H9 (cell line): ENCODE results near the gene COL19A1. TPM values are rescaled to one million over a fixed set of nuclear protein-coding genes. Genes with fewer than 3 reads are reported as not detected.

Experiments used
- DNase-seq: peaks from one replicate; pipeline ENCODE4 v3.0.0-alpha.2; 2017
- H2AFZ ChIP-seq: one replicate; pipeline ENCODE4 v1.6.1; 2013; ENCODE audit warnings: mild to moderate bottlenecking, low read length, control low read depth, moderate library complexity
- H2AK5ac ChIP-seq: 2 replicates; pipeline ENCODE4 v1.6.1; 2013; ENCODE audit warnings: low read length, control low read depth, mixed read lengths; ENCODE audit not compliant: insufficient read length
- H2BK120ac ChIP-seq: one replicate; pipeline ENCODE4 v1.6.1; 2013; ENCODE audit warnings: low read depth, mild to moderate bottlenecking, low read length, control low read depth, inconsistent platforms; ENCODE audit not compliant: poor library complexity, severe bottlenecking
- H2BK12ac ChIP-seq: 2 replicates; pipeline ENCODE4 v1.6.1; 2013; ENCODE audit warnings: low read length, control low read depth, mixed read lengths, low read depth; ENCODE audit not compliant: insufficient read length
- H2BK15ac ChIP-seq: 2 replicates; pipeline ENCODE4 v1.6.1; 2013; ENCODE audit warnings: low read depth, low read length, control low read depth
- H2BK20ac ChIP-seq: one replicate; pipeline ENCODE4 v1.6.1; 2013; ENCODE audit warnings: low read depth, mild to moderate bottlenecking, low read length, control low read depth, inconsistent platforms; ENCODE audit not compliant: poor library complexity, severe bottlenecking
- H2BK5ac ChIP-seq: 2 replicates; pipeline ENCODE4 v1.6.1; 2013; ENCODE audit warnings: low read length, control low read depth, mixed read lengths; ENCODE audit not compliant: insufficient read length
- H3K14ac ChIP-seq: 2 replicates; pipeline ENCODE4 v1.6.1; 2013; ENCODE audit warnings: low read length, control low read depth; ENCODE audit not compliant: insufficient read depth
- H3K18ac ChIP-seq: 2 replicates; pipeline ENCODE4 v1.6.1; 2013; ENCODE audit warnings: low read depth, mild to moderate bottlenecking, mixed read lengths, low read length, control low read depth; ENCODE audit not compliant: insufficient read length
- H3K23ac ChIP-seq: 2 replicates; pipeline ENCODE4 v1.6.1; 2013; ENCODE audit warnings: low read length, control low read depth, mixed read lengths, low read depth; ENCODE audit not compliant: insufficient read length
- H3K23me2 ChIP-seq: 2 replicates; pipeline ENCODE4 v1.6.1; 2013; ENCODE audit warnings: low read depth, mild to moderate bottlenecking, mixed read lengths, low read length, control low read depth; ENCODE audit not compliant: insufficient read length, poor library complexity, severe bottlenecking
- H3K27ac ChIP-seq: 2 replicates; pipeline ENCODE4 v1.5.1; 2013; ENCODE audit warnings: low read length, control low read depth, mixed read lengths, low read depth; ENCODE audit not compliant: insufficient read length
- H3K27me3 ChIP-seq: 2 replicates; pipeline ENCODE4 v1.6.1; 2013; ENCODE audit warnings: low read length, control low read depth, inconsistent platforms; ENCODE audit not compliant: insufficient read depth
- H3K4ac ChIP-seq: 2 replicates; pipeline ENCODE4 v1.6.1; 2013; ENCODE audit warnings: low read depth, mild to moderate bottlenecking, control low read depth, inconsistent platforms, low read length, moderate library complexity
- H3K4me1 ChIP-seq: 2 replicates; pipeline ENCODE4 v1.6.1; 2013; ENCODE audit warnings: low read length, control low read depth, inconsistent platforms; ENCODE audit not compliant: insufficient read depth
- H3K4me2 ChIP-seq: 2 replicates; pipeline ENCODE4 v1.6.1; 2013; ENCODE audit warnings: low read length, control low read depth, mixed read lengths; ENCODE audit not compliant: insufficient read length, insufficient read depth
- H3K56ac ChIP-seq: 2 replicates; pipeline ENCODE4 v1.6.1; 2013; ENCODE audit warnings: low read depth, mild to moderate bottlenecking, mixed read lengths, low read length, control low read depth; ENCODE audit not compliant: insufficient read length
- H3K79me1 ChIP-seq: 2 replicates; pipeline ENCODE4 v1.6.1; 2013; ENCODE audit warnings: low read depth, mild to moderate bottlenecking, moderate library complexity, low read length, control low read depth, inconsistent platforms; ENCODE audit not compliant: insufficient read depth, poor library complexity, severe bottlenecking
- H3K79me2 ChIP-seq: 2 replicates; pipeline ENCODE4 v1.6.1; 2013; ENCODE audit warnings: low read length, control low read depth, inconsistent platforms; ENCODE audit not compliant: insufficient read depth
- H3K9ac ChIP-seq: 2 replicates; pipeline ENCODE4 v1.6.1; 2013; ENCODE audit warnings: low read length, control low read depth, mixed read lengths; ENCODE audit not compliant: insufficient read length; ENCODE audit errors: extremely low read depth
- H3K9me3 ChIP-seq: one replicate; pipeline ENCODE4 v1.6.1; 2013; ENCODE audit warnings: low read depth, low read length, inconsistent platforms; ENCODE audit not compliant: control insufficient read depth
- H3T11ph ChIP-seq: one replicate; pipeline ENCODE4 v1.6.1; 2013; ENCODE audit warnings: mild to moderate bottlenecking, low read length, control low read depth, inconsistent platforms
- H4K20me1 ChIP-seq: one replicate; pipeline ENCODE4 v1.6.1; 2013; ENCODE audit not compliant: control insufficient read depth, insufficient read length, insufficient read depth
- H4K5ac ChIP-seq: 2 replicates; pipeline ENCODE4 v1.6.1; 2013; ENCODE audit warnings: low read depth, mild to moderate bottlenecking, mixed read lengths, low read length, control low read depth; ENCODE audit not compliant: insufficient read length
- H4K8ac ChIP-seq: replicated peaks from 2 replicates; pipeline ENCODE4 v1.6.1; 2013; ENCODE audit warnings: low read length, control low read depth, mixed read lengths, low read depth; ENCODE audit not compliant: insufficient read length
- H4K91ac ChIP-seq: 2 replicates; pipeline ENCODE4 v1.6.1; 2013; ENCODE audit warnings: low read depth, mild to moderate bottlenecking, moderate library complexity, mixed read lengths, low read length, control low read depth; ENCODE audit not compliant: insufficient read length
- H3K27ac Mint-ChIP-seq, 3 experiments: 2 replicates in 2 of 3; 3 replicates in 1 of 3; pipeline ENCODE4 v1.8.0; 2020 to 2021; ENCODE audit warnings: mixed read lengths in 3 of 3, mild to moderate bottlenecking in 1 of 3, moderate library complexity in 1 of 3
- H3K27me3 Mint-ChIP-seq: 2 replicates; pipeline ENCODE4 v1.8.0; 2021; ENCODE audit warnings: low read depth, mild to moderate bottlenecking, moderate library complexity, mixed read lengths
- H3K36me3 Mint-ChIP-seq, 3 experiments: 2 replicates in 2 of 3; 3 replicates in 1 of 3; pipeline ENCODE4 v1.8.0; 2020 to 2021; ENCODE audit warnings: low read depth in 3 of 3, mixed read lengths in 3 of 3; ENCODE audit not compliant: insufficient read depth in 1 of 3
- H3K4me1 Mint-ChIP-seq, 2 experiments: 2 replicates each; pipeline ENCODE4 v1.8.0; 2020; ENCODE audit warnings: mixed read lengths in 2 of 2
- H3K4me3 Mint-ChIP-seq, 2 experiments: 2 replicates in 1 of 2; 3 replicates in 1 of 2; pipeline ENCODE4 v1.8.0; 2020 to 2021; ENCODE audit warnings: mild to moderate bottlenecking in 2 of 2, mixed read lengths in 2 of 2, moderate library complexity in 1 of 2
- H3K9me3 Mint-ChIP-seq, 2 experiments: 2 replicates in 1 of 2; 3 replicates in 1 of 2; pipeline ENCODE4 v1.8.0; 2020; ENCODE audit warnings: mild to moderate bottlenecking in 2 of 2, mixed read lengths in 2 of 2, moderate library complexity in 1 of 2
- CTCF ChIP-seq: fragments of 200-600 bp; sonication (generic); conservative IDR thresholded peaks from 3 replicates; pipeline ENCODE4 v1.8.0; 2021; ENCODE audit warnings: antibody characterized with exemption, mild to moderate bottlenecking
- WGBS: extraction: QIAGEN DNeasy Blood & Tissue Kit; methylation state at CpG from one replicate; pipeline ENCODE4 v1.1.7; 2013; ENCODE audit warnings: missing lambda C conversion rate, low lambda C conversion rate, mixed read lengths; ENCODE audit not compliant: insufficient read length; ENCODE audit errors: extremely low coverage; 5-methylcytosine and 5-hydroxymethylcytosine counted together
- total RNA-seq: library from RNA; stranded (reverse); gene quantifications from 2 replicates; pipeline ENCODE4 v1.2.1, GENCODE V29; 2021

Gene COL19A1
- total RNA-seq, 1 experiment from 2014 or later, result not detected

DNA sequence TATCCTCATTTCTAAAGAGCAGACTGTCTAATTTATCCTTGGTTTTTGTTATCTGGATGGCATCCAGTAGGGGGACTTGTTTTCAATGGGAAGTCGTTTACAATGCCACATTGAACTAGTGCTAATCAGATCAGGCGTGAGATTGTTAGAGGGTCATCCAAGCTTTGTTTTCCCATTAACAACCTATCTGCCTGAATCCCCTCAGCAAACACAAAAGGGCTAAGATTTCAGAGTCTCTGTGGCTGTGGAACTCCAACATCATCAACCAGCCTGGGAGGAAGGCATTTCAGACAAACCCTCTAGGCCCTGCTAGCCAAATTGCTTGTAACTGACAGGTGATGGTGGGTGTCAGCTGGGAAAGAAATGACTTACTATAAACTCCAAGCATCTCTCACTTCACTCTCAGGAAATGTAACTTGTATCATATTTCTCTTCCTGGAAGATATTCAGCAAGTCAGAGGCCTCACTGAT lies 47.7 kb downstream of the COL19A1 start:
- Histone ChIP-seq H3K18ac (no peak overlapping the region), H3K9ac (no peak overlapping the region), H4K91ac (no peak overlapping the region), H3K79me1 (no peaks in the 10 kb centered on the region), H3T11ph (no peak overlapping the region), H2BK15ac (no peak overlapping the region), H3K23me2 (no peaks in the 10 kb centered on the region), H3K4ac (no peak overlapping the region), H3K79me2 (no peaks in the 10 kb centered on the region), H2AFZ (peak overlapping the region; percentile 96), H2BK20ac (no peak overlapping the region), H3K4me2 (no peak overlapping the region), H3K14ac (no peak overlapping the region), H4K5ac (no peak overlapping the region), H2AK5ac (no peak overlapping the region), H2BK12ac (no peak overlapping the region), H3K27me3 (no peaks in the 10 kb centered on the region), H3K27ac (no peak overlapping the region), H4K20me1 (no peaks in the 10 kb centered on the region), H2BK5ac (no peak overlapping the region), H4K8ac (no peak overlapping the region), H2BK120ac (no peak overlapping the region), H3K23ac (no peak overlapping the region), H3K56ac (no peak overlapping the region), H3K4me1 (no peaks in the 10 kb centered on the region), H3K9me3 (no peaks in the 10 kb centered on the region)
- H3K4me3 Mint-ChIP-seq, result no peak overlapping the region
- peaks cover 8 to 13% of the 10 kb centered on the region in 2 experiments for H3K4me1 Mint-ChIP-seq
- peak; percentile 57 for TF ChIP-seq CTCF
- no peaks in the 10 kb centered on the region for H3K9me3 Mint-ChIP-seq
- H3K36me3 Mint-ChIP-seq, result no peaks in the 10 kb centered on the region
- DNase-seq, result no peak
- H3K27ac Mint-ChIP-seq, result no peak overlapping the region
- no peaks in the 10 kb centered on the region for H3K27me3 Mint-ChIP-seq
- no CpG with 5 or more reads among the region's 2 CpGs for WGBS
